Panc1 (cell line): ENCODE results near the gene NFE2L3.

Experiments
- POLR2AphosphoS5 ChIP-seq: IDR thresholded peaks from 2 replicates; pipeline ENCODE4 v1.6.1; 2012; ENCODE audit warnings: mild to moderate bottlenecking, low read depth, low read length, moderate library complexity
- SIN3A ChIP-seq: IDR thresholded peaks from 2 replicates; pipeline ENCODE4 v1.6.1; 2012; ENCODE audit warnings: low read depth, mild to moderate bottlenecking, low read length, moderate library complexity, borderline replicate concordance; ENCODE audit not compliant: insufficient read depth
- TCF7L2 ChIP-seq: IDR thresholded peaks from 2 replicates; pipeline ENCODE4 v1.6.1; 2011; ENCODE audit warnings: mild to moderate bottlenecking, low read depth, low read length, inconsistent platforms
- TF ChIP-seq, protein P1 (sequence below): fragments of 450-650 bp; IDR thresholded peaks from 2 replicates; pipeline ENCODE4 v1.5.1; 2017; ENCODE audit warnings: mild to moderate bottlenecking
- TF ChIP-seq, protein P2 (sequence below), 2 experiments: IDR thresholded peaks; 2 replicates each; pipeline ENCODE4 v1.6.1; 2011 to 2012; ENCODE audit warnings: low read depth in 2 of 2, control low read depth in 1 of 2, low read length in 1 of 2, mild to moderate bottlenecking in 1 of 2, moderate library complexity in 1 of 2; ENCODE audit not compliant: insufficient read depth in 1 of 2

DNA sequence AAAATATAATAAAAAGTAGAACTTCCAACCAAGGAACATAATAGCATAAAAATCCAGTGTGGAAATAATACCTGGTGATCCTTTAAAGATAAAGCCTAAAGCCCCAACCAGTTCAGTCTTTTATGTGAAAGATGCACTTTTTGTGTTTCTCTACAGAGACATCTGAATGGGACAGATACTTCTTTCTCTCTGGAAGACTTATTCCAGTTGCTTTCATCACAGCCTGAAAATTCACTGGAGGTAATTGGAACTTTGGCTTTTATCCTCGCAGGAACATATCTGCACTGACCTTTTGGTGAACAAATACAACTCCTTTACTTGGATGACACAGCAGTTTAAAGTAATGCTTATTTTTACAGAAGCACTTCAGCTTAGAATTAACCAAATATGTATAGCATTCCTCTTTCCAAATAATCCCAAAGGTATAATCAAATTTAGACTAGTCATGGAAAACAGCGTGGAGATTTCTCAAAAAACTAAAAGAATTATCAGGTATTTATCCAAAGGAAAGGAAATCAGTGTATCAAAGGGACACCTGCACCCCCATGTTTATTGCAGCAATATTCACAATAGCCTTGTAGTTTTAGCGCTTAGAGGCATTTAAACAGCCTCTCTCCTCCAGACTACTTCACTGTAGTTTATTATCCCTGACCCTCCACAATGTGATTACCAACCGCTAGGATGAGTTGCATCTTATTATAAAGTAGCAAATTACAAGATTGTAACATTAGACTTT is 31.7 kb downstream of the NFE2L3 start:
- TF ChIP-seq, protein P1, sequence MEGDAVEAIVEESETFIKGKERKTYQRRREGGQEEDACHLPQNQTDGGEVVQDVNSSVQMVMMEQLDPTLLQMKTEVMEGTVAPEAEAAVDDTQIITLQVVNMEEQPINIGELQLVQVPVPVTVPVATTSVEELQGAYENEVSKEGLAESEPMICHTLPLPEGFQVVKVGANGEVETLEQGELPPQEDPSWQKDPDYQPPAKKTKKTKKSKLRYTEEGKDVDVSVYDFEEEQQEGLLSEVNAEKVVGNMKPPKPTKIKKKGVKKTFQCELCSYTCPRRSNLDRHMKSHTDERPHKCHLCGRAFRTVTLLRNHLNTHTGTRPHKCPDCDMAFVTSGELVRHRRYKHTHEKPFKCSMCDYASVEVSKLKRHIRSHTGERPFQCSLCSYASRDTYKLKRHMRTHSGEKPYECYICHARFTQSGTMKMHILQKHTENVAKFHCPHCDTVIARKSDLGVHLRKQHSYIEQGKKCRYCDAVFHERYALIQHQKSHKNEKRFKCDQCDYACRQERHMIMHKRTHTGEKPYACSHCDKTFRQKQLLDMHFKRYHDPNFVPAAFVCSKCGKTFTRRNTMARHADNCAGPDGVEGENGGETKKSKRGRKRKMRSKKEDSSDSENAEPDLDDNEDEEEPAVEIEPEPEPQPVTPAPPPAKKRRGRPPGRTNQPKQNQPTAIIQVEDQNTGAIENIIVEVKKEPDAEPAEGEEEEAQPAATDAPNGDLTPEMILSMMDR = no peak
- TF ChIP-seq, protein P2, sequence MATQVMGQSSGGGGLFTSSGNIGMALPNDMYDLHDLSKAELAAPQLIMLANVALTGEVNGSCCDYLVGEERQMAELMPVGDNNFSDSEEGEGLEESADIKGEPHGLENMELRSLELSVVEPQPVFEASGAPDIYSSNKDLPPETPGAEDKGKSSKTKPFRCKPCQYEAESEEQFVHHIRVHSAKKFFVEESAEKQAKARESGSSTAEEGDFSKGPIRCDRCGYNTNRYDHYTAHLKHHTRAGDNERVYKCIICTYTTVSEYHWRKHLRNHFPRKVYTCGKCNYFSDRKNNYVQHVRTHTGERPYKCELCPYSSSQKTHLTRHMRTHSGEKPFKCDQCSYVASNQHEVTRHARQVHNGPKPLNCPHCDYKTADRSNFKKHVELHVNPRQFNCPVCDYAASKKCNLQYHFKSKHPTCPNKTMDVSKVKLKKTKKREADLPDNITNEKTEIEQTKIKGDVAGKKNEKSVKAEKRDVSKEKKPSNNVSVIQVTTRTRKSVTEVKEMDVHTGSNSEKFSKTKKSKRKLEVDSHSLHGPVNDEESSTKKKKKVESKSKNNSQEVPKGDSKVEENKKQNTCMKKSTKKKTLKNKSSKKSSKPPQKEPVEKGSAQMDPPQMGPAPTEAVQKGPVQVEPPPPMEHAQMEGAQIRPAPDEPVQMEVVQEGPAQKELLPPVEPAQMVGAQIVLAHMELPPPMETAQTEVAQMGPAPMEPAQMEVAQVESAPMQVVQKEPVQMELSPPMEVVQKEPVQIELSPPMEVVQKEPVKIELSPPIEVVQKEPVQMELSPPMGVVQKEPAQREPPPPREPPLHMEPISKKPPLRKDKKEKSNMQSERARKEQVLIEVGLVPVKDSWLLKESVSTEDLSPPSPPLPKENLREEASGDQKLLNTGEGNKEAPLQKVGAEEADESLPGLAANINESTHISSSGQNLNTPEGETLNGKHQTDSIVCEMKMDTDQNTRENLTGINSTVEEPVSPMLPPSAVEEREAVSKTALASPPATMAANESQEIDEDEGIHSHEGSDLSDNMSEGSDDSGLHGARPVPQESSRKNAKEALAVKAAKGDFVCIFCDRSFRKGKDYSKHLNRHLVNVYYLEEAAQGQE (IDR thresholded peaks at IDR 0.05; ENCODE audit: insufficient read depth in 1 of 2, low read depth in 2 of 2, low read length in 1 of 2) = no peak
- TF ChIP-seq TCF7L2 (no peak; the same call in 1 of the 2 replicates), SIN3A (no peak; the same call in 1 of the 2 replicates), POLR2AphosphoS5 (peak; percentile 17; the same call in 1 of the 2 replicates)
